ENCODE measurements around the gene CCNJ. TPM values are rescaled to one million over a fixed set of nuclear protein-coding genes. Genes with fewer than 3 reads are reported as not detected.

The CCNJ gene
- total and polyA plus RNA-seq, 2 experiments from 2014 or later, result 14.1 to 29.6 TPM

DNA sequence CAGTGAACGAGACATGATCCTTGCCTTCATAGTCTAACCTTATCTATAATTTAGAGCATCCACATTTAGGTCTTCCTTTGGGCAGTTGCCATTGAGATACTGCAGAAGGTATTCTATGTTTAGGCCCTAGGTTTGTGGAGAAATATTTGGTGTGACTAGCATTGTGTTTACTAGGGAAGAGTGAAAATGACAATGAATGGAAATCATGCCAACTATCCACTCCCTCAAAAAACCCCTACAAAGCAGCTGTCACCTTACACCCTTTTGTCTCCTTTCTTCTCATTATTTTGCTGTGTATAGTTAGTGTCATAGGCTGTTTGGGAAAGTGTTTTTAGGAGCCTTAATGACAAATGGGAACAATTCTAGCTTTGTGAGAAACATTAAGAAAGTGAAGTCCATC is 3.2 kb downstream of the CCNJ start (continued):
- TF ChIP-seq, protein P1, sequence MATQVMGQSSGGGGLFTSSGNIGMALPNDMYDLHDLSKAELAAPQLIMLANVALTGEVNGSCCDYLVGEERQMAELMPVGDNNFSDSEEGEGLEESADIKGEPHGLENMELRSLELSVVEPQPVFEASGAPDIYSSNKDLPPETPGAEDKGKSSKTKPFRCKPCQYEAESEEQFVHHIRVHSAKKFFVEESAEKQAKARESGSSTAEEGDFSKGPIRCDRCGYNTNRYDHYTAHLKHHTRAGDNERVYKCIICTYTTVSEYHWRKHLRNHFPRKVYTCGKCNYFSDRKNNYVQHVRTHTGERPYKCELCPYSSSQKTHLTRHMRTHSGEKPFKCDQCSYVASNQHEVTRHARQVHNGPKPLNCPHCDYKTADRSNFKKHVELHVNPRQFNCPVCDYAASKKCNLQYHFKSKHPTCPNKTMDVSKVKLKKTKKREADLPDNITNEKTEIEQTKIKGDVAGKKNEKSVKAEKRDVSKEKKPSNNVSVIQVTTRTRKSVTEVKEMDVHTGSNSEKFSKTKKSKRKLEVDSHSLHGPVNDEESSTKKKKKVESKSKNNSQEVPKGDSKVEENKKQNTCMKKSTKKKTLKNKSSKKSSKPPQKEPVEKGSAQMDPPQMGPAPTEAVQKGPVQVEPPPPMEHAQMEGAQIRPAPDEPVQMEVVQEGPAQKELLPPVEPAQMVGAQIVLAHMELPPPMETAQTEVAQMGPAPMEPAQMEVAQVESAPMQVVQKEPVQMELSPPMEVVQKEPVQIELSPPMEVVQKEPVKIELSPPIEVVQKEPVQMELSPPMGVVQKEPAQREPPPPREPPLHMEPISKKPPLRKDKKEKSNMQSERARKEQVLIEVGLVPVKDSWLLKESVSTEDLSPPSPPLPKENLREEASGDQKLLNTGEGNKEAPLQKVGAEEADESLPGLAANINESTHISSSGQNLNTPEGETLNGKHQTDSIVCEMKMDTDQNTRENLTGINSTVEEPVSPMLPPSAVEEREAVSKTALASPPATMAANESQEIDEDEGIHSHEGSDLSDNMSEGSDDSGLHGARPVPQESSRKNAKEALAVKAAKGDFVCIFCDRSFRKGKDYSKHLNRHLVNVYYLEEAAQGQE (IDR thresholded peaks at IDR 0.05; ENCODE audit: unreplicated experiment), result no peak
- TF ChIP-seq POLR2AphosphoS5 (IDR thresholded peaks at IDR 0.05; ENCODE audit: low read depth) (no peak), ZNF331 (CRISPR knock-in tag; IDR thresholded peaks at IDR 0.05; ENCODE audit: low read depth) (no peak), ZNF114 (CRISPR knock-in tag; IDR thresholded peaks at IDR 0.05) (no peak)
- TF ChIP-seq, protein P2, sequence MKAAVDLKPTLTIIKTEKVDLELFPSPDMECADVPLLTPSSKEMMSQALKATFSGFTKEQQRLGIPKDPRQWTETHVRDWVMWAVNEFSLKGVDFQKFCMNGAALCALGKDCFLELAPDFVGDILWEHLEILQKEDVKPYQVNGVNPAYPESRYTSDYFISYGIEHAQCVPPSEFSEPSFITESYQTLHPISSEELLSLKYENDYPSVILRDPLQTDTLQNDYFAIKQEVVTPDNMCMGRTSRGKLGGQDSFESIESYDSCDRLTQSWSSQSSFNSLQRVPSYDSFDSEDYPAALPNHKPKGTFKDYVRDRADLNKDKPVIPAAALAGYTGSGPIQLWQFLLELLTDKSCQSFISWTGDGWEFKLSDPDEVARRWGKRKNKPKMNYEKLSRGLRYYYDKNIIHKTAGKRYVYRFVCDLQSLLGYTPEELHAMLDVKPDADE (IDR thresholded peaks at IDR 0.05), result no peak

DNA sequence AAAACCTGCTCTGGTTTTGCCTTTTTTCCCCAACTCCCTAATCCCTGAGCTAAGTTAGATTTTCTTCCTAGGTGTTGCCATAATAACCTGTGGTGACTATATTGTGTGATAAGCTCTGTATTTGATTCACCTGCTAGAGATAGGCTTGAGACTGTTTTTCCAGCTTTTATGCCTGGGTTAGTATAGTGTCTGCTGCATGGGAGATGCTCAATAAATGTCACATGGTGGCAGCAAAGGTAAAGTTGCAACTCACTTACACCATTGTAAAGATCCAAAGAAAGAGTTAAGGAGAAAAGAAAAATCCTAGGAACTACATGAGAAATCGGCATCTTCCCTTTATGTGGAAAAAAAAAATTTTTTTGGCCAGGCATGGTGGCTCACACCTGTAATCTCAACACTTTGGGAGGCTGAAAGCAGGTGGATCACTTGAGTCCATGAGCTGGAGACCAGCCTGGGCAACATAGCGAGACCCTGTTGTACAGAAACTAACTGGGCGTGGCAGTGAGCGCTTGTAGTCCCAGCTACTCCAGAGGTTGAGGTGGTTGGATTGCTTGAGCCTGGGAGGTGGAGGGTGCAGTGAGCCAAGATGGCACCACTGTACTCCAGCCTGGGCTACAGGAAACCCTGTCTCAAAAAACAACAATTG is 3.7 kb downstream of the CCNJ start:
- H3K36me3 Mint-ChIP-seq (ENCODE audit: low read depth), result peaks cover 51% of the 10 kb centered on the region
- Histone ChIP-seq H3K36me3 (ENCODE audit: insufficient read depth) (peaks cover 8% of the 10 kb centered on the region; the same call in 1 of the 2 replicates), H3F3A (replicated peaks; ENCODE audit: low read depth) (no peaks in the 10 kb centered on the region), H3K9me2 (ENCODE audit: insufficient read depth) (no peaks in the 10 kb centered on the region), H2AFZ (no peak overlapping the region), H3K4me1 (ENCODE audit: insufficient read depth) (0 out of 2 replicates have a peak, but pooled peaks cover 13% of the 10 kb centered on the region), H3K4me2 (no peak overlapping the region), H4K20me1 (replicated peaks; ENCODE audit: insufficient read depth) (peaks cover 39% of the 10 kb centered on the region), H3K4me3 (no peak overlapping the region), H3K27ac (ENCODE audit: low read depth) (no peak overlapping the region), H3K27me3 (ENCODE audit: insufficient read depth) (peaks cover 8% of the 10 kb centered on the region), H3K79me2 (replicated peaks; ENCODE audit: insufficient read depth) (peaks cover 83% of the 10 kb centered on the region)
- no peak overlapping the region for H3K27ac Mint-ChIP-seq
- DNase-seq (ENCODE audit: low spot score) (no peak), ATAC-seq (no peak)
- no peak overlapping the region for H3K4me3 Mint-ChIP-seq
- peaks cover 3% of the 10 kb centered on the region for H3K27me3 Mint-ChIP-seq (ENCODE audit: insufficient read depth, low read depth, poor library complexity)
- H3K4me1 Mint-ChIP-seq, result peaks cover 32% of the 10 kb centered on the region
- H3K9me3 Mint-ChIP-seq, result peaks cover 4% of the 10 kb centered on the region; the same call in 2 of the 3 replicates
- TF ChIP-seq, protein P1 (IDR thresholded peaks at IDR 0.05; ENCODE audit: unreplicated experiment), result no peak
- TF ChIP-seq, protein P3, sequence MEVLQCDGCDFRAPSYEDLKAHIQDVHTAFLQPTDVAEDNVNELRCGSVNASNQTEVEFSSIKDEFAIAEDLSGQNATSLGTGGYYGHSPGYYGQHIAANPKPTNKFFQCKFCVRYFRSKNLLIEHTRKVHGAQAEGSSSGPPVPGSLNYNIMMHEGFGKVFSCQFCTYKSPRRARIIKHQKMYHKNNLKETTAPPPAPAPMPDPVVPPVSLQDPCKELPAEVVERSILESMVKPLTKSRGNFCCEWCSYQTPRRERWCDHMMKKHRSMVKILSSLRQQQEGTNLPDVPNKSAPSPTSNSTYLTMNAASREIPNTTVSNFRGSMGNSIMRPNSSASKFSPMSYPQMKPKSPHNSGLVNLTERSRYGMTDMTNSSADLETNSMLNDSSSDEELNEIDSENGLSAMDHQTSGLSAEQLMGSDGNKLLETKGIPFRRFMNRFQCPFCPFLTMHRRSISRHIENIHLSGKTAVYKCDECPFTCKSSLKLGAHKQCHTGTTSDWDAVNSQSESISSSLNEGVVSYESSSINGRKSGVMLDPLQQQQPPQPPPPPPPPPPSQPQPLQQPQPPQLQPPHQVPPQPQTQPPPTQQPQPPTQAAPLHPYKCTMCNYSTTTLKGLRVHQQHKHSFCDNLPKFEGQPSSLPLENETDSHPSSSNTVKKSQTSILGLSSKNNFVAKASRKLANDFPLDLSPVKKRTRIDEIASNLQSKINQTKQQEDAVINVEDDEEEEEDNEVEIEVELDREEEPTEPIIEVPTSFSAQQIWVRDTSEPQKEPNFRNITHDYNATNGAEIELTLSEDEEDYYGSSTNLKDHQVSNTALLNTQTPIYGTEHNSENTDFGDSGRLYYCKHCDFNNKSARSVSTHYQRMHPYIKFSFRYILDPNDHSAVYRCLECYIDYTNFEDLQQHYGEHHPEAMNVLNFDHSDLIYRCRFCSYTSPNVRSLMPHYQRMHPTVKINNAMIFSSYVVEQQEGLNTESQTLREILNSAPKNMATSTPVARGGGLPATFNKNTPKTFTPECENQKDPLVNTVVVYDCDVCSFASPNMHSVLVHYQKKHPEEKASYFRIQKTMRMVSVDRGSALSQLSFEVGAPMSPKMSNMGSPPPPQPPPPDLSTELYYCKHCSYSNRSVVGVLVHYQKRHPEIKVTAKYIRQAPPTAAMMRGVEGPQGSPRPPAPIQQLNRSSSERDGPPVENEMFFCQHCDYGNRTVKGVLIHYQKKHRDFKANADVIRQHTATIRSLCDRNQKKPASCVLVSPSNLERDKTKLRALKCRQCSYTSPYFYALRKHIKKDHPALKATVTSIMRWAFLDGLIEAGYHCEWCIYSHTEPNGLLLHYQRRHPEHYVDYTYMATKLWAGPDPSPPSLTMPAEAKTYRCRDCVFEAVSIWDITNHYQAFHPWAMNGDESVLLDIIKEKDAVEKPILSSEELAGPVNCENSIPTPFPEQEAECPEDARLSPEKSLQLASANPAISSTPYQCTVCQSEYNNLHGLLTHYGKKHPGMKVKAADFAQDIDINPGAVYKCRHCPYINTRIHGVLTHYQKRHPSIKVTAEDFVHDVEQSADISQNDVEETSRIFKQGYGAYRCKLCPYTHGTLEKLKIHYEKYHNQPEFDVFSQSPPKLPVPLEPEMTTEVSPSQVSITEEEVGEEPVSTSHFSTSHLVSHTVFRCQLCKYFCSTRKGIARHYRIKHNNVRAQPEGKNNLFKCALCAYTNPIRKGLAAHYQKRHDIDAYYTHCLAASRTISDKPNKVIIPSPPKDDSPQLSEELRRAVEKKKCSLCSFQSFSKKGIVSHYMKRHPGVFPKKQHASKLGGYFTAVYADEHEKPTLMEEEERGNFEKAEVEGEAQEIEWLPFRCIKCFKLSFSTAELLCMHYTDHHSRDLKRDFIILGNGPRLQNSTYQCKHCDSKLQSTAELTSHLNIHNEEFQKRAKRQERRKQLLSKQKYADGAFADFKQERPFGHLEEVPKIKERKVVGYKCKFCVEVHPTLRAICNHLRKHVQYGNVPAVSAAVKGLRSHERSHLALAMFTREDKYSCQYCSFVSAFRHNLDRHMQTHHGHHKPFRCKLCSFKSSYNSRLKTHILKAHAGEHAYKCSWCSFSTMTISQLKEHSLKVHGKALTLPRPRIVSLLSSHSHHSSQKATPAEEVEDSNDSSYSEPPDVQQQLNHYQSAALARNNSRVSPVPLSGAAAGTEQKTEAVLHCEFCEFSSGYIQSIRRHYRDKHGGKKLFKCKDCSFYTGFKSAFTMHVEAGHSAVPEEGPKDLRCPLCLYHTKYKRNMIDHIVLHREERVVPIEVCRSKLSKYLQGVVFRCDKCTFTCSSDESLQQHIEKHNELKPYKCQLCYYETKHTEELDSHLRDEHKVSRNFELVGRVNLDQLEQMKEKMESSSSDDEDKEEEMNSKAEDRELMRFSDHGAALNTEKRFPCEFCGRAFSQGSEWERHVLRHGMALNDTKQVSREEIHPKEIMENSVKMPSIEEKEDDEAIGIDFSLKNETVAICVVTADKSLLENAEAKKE (CRISPR knock-in tag; IDR thresholded peaks at IDR 0.05), result no peak
- TF ChIP-seq, protein P4, sequence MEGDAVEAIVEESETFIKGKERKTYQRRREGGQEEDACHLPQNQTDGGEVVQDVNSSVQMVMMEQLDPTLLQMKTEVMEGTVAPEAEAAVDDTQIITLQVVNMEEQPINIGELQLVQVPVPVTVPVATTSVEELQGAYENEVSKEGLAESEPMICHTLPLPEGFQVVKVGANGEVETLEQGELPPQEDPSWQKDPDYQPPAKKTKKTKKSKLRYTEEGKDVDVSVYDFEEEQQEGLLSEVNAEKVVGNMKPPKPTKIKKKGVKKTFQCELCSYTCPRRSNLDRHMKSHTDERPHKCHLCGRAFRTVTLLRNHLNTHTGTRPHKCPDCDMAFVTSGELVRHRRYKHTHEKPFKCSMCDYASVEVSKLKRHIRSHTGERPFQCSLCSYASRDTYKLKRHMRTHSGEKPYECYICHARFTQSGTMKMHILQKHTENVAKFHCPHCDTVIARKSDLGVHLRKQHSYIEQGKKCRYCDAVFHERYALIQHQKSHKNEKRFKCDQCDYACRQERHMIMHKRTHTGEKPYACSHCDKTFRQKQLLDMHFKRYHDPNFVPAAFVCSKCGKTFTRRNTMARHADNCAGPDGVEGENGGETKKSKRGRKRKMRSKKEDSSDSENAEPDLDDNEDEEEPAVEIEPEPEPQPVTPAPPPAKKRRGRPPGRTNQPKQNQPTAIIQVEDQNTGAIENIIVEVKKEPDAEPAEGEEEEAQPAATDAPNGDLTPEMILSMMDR (conservative IDR thresholded peaks at IDR 0.05; ENCODE audit: low read depth in 2 of 2), result peak in 1 of 2 experiments; percentile 41; a peak in 2 of 4 replicates

All from GM23338 (cell line).